GM21825 (cell line): ENCODE measurements around the gene ZNF804B.

Experiments
- ATAC-seq: cut with Tn5 transposase; IDR thresholded peaks from one replicate; pipeline ENCODE4 v1.9.1; 2021; ENCODE audit warnings: mild to moderate bottlenecking, moderate library complexity; ENCODE audit not compliant: unreplicated experiment

ZNF804B gene

DNA sequence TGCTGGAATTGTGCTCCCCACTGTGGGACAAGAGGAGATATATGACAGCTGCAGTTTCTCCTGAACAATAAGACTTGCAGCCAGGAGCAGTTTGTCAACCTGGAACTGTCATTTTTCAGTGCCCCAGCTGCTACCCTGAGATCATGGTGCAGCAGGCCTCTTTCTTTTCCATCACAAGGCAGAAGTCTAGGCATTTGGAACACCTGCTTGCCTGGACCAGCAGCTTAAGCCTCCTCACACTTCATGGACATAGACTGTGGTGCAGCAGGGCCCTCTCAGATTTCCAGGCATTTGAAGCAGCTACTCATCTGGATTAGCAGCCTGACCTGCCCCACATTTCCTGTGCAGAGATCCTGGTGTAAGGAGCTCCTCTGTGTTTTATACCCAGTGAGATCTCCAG lies 486.7 kb downstream of the ZNF804B start:
- ATAC-seq: no peak

GRCh38 chr7:89247207-89247606 lies 487.7 kb downstream of the ZNF804B start:
- ATAC-seq: no peak

- no peak for ATAC-seq
Measured at GRCh38 chr7:89259085-89259484, 499.6 kb downstream of the ZNF804B start.

DNA sequence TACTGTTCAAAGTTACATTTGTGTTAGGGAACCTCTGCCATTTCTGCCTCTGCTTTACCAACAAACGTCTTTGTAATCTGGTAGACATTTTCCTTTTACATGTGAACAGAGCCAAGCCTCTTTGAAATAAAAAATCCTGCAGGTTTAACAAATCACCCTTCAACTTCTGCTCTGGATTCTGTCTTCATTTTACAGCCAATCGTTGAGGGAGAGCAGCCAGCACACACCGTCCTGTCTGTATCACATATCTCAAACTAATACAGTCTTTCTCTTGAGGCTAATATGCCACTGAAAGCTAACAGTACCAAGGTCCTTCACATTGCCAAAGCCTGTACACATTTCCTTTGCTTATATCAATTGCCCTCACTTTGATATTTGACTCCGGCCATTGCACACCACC lies 504.6 kb downstream of the ZNF804B start:
- no peak for ATAC-seq

GRCh38 chr7:89265631-89266030 lies 506.1 kb downstream of the ZNF804B start:
- no peak for ATAC-seq

- ATAC-seq: no peak
Measured at GRCh38 chr7:89283302-89283701, 523.8 kb downstream of the ZNF804B start.

- no peak for ATAC-seq
Measured at GRCh38 chr7:89308535-89308934, 549.0 kb downstream of the ZNF804B start.

- no peak for ATAC-seq
Measured at GRCh38 chr7:89311886-89312285, 552.4 kb downstream of the ZNF804B start.

DNA sequence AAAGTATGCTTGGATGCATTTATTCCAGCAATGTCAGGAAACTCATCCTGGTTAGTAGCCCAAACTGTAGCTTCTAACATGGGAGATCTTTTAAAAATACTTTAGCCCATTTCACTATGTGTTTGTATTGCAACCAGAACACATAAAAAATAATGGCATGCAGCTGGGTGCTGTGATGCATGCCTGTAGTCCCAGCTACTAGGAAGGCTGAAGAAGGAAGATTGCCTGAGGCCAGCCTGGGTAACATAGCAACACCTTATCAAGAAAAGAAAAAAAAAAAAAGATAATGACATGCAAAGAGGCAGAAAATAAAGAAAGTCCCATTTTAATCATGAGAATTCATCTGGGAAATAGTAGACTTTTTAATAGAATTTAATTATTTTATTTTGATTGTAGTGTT lies 553.1 kb downstream of the ZNF804B start:
- ATAC-seq: no peak

DNA sequence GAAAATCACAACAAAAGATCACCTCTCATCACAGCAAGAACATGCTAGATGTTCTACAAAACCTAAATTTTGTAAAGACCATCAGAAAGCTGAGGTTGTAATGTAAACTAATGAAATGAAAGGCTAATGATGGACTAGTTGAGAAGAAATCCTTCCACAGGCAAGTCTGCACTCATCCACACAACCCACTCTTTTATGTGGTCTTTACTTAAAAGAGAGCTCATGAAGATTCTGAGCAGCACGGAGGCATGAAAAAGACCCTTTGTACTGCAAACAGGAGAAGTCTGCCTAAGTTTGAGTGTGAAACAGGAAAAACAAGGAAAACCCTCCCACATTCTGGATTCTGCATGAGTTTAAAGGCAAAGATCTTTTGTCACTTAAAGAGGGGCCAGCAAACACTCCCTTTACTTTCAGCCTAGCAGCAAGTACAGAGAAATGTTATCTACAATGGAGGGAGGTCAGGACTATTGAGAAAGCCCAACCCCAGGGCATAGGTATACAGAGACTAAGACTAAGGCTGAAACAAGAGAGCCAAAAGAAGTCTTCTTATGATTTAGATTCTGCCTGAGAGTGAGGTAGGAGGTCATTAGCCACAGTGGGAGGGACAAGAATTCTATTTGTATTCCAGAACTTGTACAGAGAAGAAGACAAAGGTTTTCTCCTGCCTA lies 557.2 kb downstream of the ZNF804B start:
- no peak for ATAC-seq

DNA sequence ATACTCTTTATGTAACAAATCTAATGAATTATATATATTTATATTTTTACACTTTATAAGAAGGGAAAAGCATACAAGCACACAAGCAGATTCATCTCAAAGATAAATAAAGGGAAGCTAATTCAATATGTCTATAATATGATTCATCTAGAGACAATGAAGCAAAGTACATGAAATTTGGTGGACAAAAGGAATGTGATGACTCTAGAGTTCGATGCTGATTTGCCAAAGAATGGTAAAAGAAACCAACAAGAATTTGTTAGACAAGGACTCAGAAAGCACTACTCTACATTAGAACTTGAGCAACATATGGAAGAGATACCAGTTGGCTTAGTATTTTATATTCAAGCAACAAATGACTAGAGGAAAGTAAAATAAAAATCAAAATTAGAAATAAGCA lies 572.5 kb downstream of the ZNF804B start:
- no peak for ATAC-seq

GRCh38 chr7:89334797-89335196 lies 575.3 kb downstream of the ZNF804B start:
- ATAC-seq: no peak

DNA sequence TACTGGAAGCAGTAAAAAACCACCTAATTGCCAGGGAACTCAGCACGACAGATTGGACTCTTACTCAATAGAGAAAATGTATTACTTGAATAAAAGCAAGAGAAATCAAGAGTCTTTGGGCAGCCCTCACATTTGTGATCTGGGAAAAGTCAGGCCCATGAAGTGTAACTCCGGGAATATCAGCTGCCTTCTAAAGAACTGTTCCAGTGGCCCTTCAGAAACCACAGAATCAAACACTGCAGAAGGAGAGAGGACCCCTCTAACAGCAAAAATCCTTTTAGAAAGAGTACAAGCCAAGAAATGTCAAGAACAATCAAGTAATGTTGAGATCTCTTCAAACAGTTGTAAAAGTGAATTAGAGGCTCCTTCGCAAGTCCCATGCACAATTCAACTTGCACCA lies 576.0 kb downstream of the ZNF804B start:
- ATAC-seq: no peak

DNA sequence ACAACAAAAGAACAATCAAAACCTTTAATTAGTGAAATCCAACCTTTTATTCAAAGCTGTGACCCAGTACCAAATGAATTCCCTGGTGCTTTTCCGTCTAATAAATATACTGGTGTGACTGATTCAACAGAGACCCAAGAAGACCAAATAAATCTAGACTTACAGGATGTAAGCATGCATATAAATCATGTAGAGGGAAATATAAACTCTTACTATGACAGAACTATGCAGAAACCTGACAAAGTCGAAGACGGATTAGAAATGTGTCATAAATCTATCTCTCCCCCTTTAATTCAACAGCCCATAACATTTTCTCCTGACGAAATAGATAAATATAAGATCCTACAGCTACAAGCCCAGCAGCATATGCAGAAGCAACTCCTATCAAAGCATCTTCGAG lies 576.6 kb downstream of the ZNF804B start:
- ATAC-seq: no peak

- ATAC-seq: no peak
Measured at GRCh38 chr7:89339748-89340147, 580.2 kb downstream of the ZNF804B start.

DNA sequence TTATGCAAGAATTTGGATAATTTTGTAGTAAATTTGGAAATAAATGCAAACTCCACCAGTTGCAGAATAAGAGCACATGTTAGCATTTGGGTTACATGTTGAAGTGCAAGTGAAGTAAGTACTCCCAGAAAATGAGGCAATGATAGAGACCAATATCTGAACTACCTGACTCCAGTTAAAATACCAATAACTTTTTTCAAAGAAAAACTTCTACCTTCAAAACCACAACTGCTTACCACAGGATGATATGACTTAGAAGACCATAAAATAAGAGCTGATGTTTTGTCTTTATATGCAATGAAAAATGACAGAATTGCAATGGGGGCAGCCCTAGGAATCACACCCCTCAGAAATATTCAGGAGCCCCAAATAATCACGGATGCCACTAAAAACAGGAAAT lies 597.6 kb downstream of the ZNF804B start:
- no peak for ATAC-seq

DNA sequence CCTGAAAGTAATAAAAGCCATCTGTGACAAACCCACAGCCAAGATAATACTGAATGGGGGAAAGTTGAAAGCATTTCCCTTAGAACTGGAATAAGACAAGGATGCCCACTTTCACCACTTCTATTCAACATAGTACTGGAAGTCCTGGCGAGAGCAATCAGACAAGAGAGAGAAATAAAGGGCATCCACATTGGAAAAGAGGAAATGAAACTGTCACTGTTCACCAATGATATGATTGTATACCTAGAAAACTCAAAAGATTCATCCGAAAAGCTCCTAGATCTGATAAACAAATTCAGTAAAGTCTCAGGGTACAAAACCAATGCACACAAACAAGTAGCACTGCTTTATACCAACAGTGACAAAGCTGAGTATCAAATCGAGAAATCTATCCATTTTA lies 617.7 kb downstream of the ZNF804B start:
- ATAC-seq: no peak

DNA sequence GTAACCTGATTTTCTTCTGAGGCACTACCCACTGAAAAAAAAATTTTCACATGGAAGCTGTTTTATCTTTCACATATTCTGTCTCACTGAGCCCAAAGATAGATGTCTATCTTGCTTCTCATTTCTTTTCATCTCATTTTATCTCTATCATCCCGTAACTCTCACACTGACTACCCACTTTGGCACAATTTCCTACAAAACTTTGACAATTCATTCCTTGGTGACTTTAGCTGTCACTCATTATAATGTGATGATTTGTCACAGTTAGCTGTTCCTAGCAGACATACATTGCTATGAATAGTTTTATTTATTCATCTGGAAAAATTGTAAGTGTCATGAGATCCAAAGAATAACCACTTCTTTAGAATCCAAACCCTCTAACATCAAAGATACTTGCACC lies 625.9 kb downstream of the ZNF804B start:
- no peak for ATAC-seq
